Measurements from ENCODE around the gene CRYBB1.

DNA sequence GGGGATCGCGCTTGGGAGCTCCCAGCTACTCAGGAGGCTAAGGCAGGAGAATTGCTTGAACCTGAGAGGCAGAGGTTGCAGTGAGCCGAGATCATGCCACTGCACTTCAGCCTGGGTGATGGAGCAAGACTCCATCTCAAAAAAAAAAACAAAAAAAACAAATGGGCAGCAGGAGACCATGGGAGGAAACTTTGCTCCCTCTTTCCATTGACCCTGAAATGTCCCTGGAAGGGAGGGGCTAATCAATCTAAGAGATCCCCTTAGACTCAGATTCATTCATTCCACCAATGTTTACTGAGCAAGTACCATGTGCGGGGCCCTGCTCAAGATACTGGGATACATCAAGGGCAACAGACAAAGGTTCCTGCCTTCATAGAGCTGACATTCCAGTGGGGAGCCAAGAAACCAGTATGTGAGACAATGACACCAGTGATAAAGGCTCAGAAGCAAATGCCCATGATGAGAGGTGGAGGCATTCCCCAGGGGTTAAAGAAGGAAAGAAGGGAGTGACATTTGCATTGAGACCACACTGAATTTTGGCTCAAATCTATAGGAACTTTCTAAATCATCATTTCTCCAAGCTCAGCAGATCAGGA, 67.8 kb downstream of the CRYBB1 start:
- TF ChIP-seq, protein P1, sequence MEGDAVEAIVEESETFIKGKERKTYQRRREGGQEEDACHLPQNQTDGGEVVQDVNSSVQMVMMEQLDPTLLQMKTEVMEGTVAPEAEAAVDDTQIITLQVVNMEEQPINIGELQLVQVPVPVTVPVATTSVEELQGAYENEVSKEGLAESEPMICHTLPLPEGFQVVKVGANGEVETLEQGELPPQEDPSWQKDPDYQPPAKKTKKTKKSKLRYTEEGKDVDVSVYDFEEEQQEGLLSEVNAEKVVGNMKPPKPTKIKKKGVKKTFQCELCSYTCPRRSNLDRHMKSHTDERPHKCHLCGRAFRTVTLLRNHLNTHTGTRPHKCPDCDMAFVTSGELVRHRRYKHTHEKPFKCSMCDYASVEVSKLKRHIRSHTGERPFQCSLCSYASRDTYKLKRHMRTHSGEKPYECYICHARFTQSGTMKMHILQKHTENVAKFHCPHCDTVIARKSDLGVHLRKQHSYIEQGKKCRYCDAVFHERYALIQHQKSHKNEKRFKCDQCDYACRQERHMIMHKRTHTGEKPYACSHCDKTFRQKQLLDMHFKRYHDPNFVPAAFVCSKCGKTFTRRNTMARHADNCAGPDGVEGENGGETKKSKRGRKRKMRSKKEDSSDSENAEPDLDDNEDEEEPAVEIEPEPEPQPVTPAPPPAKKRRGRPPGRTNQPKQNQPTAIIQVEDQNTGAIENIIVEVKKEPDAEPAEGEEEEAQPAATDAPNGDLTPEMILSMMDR (IDR thresholded peaks at IDR 0.05 in 8 of 11, conservative IDR thresholded peaks at IDR 0.05 in 3 of 11) = no peak
- TF ChIP-seq POLR2AphosphoS5 (IDR thresholded peaks at IDR 0.05) (no peak), POLR2A (IDR thresholded peaks at IDR 0.05) (no peak)
